ENCODE measurements around the gene C8A. TPM values are rescaled to one million over a fixed set of nuclear protein-coding genes. Genes with fewer than 3 reads are reported as not detected.

The C8A gene
- total and polyA plus RNA-seq, 2 of the 8 experiments (the other 6 are each of a cell fraction or from before 2014, with no cell fraction given) = not detected

DNA sequence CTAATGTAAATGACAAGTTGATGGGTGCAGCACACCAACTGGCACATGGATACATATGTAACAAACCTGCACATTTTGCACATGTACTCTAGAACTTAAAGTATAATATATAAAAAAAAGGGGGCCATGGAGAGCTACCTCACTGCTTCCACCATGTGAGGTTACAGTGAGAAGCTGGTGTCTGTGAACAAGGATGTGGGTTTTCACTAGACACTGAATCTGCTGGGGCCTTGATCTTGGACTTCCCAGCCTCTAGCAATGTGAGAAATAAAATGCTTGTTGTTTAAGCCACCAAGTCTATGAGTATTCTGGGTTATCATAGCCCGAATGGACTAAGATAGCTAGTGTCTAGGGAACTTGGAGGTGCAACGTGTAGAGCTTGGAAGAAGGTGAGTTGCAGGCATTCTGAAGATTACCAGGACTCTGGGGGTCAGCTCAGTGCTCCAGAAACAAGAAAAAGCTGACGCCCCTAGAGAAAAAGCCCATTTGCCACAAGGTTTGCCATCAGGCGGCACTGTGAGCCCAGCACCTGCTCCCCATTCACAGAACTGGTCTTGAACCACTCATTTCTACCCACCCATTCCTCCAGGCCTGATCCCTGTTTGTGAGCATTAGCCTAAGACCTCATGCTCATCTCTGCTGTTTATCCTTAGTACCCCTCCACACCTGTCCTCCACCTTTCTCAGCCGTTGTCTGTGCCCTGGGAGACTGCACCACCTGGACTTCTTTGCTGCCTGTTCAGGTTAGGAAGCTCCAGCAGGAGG lies 20.3 kb upstream of the C8A start:
- no peak overlapping the region for H3K23ac ChIP-seq (ENCODE audit: insufficient read length)
- H3K14ac ChIP-seq (ENCODE audit: insufficient read length) = no peak overlapping the region
- no peak overlapping the region for H2BK5ac ChIP-seq (ENCODE audit: low read depth, low read length)
- no peak overlapping the region for H2BK12ac ChIP-seq (ENCODE audit: low read depth, low read length)
- no peak overlapping the region for H2BK15ac ChIP-seq (ENCODE audit: low read length)
- H3K79me2 ChIP-seq (ENCODE audit: control insufficient read depth in 1 of 2, insufficient read depth in 2 of 2, low read length in 2 of 2) = no peaks in the 10 kb centered on the region
- no peak overlapping the region for H3K9ac ChIP-seq (replicated peaks in 1 of 4; ENCODE audit: extremely low read depth in 1 of 4, low read depth in 3 of 4, low read length in 3 of 4)
- no peak overlapping the region for H3K56ac ChIP-seq (replicated peaks; ENCODE audit: insufficient read length, low read depth, low read length)
- H3K4me3 ChIP-seq (ENCODE audit: extremely low read depth in 1 of 4, insufficient read depth in 2 of 4, low read depth in 3 of 4, low read length in 4 of 4) = no peak overlapping the region
- no peak overlapping the region for H4K91ac ChIP-seq (replicated peaks; ENCODE audit: insufficient read length, low read length)
- TF ChIP-seq RAD21 (IDR thresholded peaks at IDR 0.05 in 1 of 2, conservative IDR thresholded peaks at IDR 0.05 in 1 of 2; ENCODE audit: low read depth in 2 of 2, low read length in 2 of 2) = peak in 1 of 2 experiments; percentile 20; a peak in 1 of 4 replicates
- no peak for TF ChIP-seq SP2 (IDR thresholded peaks at IDR 0.05; ENCODE audit: low read length)
- no peak overlapping the region for H4K8ac ChIP-seq (ENCODE audit: extremely low read depth, insufficient read depth, low read length)
- H3K18ac ChIP-seq (ENCODE audit: extremely low read depth, low read length) = no peak overlapping the region
- H3K9me3 ChIP-seq (ENCODE audit: insufficient read depth in 2 of 2, low read depth in 1 of 2, low read length in 1 of 2) = no peaks in the 10 kb centered on the region
- no peaks in the 10 kb centered on the region for H3K27me3 ChIP-seq (replicated peaks in 1 of 4; ENCODE audit: control insufficient read depth in 3 of 4, extremely low read depth in 1 of 4, insufficient read depth in 3 of 4, low read length in 3 of 4)
- no peaks in the 10 kb centered on the region for H4K20me1 ChIP-seq (replicated peaks in 1 of 2; ENCODE audit: control insufficient read depth in 1 of 2, insufficient read depth in 2 of 2, low read length in 2 of 2)
- H3K4ac ChIP-seq (replicated peaks; ENCODE audit: insufficient read length, low read depth, low read length) = no peak overlapping the region
- no peaks in the 10 kb centered on the region for H3K36me3 ChIP-seq (ENCODE audit: control insufficient read depth in 2 of 4, insufficient read depth in 4 of 4, low read length in 3 of 4)
- H4K5ac ChIP-seq (ENCODE audit: insufficient read length, low read depth, low read length) = no peak overlapping the region
- H2BK120ac ChIP-seq (replicated peaks; ENCODE audit: low read depth, low read length) = no peak overlapping the region
- FAIRE-seq (no peak), DNase-seq (ENCODE audit: low read depth in 1 of 2, low spot score in 2 of 2) (peak in 1 of 2 experiments; percentile 32)
- 85% methylated on average over 5 of the region's 5 CpGs; no CpG with 5 or more reads in 1 of the 2 experiments for WGBS, 2 experiments (ENCODE audit: extremely low coverage in 1 of 2, insufficient coverage in 1 of 2, insufficient read length in 1 of 2, insufficient replicate concordance in 2 of 2, low coverage in 1 of 2, low lambda C conversion rate in 2 of 2, missing lambda C conversion rate in 1 of 2)
- H3K4me1 ChIP-seq (replicated peaks in 1 of 4; ENCODE audit: control insufficient read depth in 3 of 4, insufficient read depth in 4 of 4, low read length in 3 of 4) = no peaks in the 10 kb centered on the region
- ChIA-PET POLR2A (ENCODE audit: partially characterized antibody) (no interaction called here), CTCF (ENCODE audit: partially characterized antibody) (interaction anchor here (0.9 to 10.8 kb wide), 6 partner anchors 9 to 178 kb away, joined by 3 to 193 read pairs (median 4); partner anchors contain the start of genes C8B and FYB2)
- H3K23me2 ChIP-seq (ENCODE audit: low read depth, low read length) = no peaks in the 10 kb centered on the region
- no peaks in the 10 kb centered on the region for H3K79me1 ChIP-seq (ENCODE audit: low read depth, low read length)
- H2BK20ac ChIP-seq (ENCODE audit: low read length) = no peak overlapping the region
- no peak overlapping the region for H2AK5ac ChIP-seq (ENCODE audit: low read depth, low read length)
- no peak overlapping the region for H2AFZ ChIP-seq (ENCODE audit: low read length)
- H3K27ac ChIP-seq (ENCODE audit: low read depth, low read length) = no peak overlapping the region
- H3K4me2 ChIP-seq (ENCODE audit: insufficient read depth in 1 of 2, low read depth in 2 of 2, low read length in 2 of 2) = no peak overlapping the region

Measured in H1 (cell line).